Fibroblast of peridontal ligament (primary cell): Measurements from ENCODE around the gene GABRP.
"Not testable (repeated sequence)": the region's sequence is repeated elsewhere in the genome, so short reads cannot be mapped to it uniquely, and the experiment has no call there.

Experiments used
- DNase-seq: peaks from one replicate; pipeline ENCODE4 v3.0.0-alpha.2; 2010; ENCODE audit errors: extremely low read depth

The GABRP gene, protein sequence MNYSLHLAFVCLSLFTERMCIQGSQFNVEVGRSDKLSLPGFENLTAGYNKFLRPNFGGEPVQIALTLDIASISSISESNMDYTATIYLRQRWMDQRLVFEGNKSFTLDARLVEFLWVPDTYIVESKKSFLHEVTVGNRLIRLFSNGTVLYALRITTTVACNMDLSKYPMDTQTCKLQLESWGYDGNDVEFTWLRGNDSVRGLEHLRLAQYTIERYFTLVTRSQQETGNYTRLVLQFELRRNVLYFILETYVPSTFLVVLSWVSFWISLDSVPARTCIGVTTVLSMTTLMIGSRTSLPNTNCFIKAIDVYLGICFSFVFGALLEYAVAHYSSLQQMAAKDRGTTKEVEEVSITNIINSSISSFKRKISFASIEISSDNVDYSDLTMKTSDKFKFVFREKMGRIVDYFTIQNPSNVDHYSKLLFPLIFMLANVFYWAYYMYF

DNA sequence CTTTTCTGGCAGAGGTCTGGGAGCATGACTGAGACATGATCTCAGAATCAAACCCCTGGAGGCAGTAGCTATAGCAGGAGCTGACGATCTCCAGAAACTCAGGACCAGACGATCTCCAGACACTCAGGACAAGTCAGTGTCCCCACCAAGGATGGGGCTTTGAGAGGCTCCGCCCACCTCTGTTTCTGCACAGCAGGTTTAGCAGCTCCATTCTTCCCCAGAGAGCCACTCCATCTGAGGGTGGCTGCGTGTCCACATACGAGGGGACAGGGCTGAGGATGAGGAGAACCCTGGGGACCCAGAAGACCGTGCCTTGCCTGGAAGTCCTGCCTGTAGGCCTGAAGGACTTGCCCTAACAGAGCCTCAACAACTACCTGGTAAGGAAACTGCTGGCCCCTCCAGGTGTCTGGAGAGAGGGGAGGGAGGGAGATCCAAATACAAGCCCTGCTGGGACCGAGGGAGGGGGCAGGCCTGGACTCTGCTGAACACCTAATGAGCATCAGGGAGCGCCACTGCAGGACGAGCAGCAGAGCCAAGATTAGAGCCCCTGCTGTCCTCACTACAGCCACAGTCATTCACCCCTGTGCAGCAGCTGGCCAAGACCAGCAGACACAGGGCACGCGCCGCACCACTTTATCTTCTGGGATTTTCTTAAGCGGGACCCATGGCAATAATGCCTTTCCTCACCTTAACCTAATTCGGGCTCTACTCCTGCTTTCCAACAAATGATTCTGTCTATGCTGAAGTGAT lies at the start of gene GABRP:
Gene GABRP, plus strand, starts transcription at position 228 of the 750 bp plus-strand sequence. CDS start 4,891 bp downstream, outside the sequence.
- no peak for DNase-seq

DNA sequence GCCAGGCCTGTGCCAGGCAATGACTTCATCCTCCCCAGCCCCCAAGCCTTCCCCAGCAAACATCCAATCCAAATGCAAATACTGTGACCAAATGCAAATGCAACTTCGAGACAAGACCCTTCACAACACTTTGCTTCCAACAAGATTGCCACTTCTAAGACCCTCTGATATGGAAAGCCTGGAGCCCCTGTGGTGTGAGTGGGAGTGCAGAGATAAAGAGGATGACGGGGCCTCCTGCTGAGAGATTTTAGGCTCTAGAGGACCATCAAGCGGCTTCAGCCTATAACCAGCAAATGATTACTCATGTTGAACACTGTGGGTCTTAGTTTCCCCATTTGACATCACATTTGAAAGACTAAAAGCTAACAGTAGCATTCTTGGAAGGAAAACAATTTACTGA lies 46.6 kb upstream of the GABRP start:
- no peak for DNase-seq

DNA sequence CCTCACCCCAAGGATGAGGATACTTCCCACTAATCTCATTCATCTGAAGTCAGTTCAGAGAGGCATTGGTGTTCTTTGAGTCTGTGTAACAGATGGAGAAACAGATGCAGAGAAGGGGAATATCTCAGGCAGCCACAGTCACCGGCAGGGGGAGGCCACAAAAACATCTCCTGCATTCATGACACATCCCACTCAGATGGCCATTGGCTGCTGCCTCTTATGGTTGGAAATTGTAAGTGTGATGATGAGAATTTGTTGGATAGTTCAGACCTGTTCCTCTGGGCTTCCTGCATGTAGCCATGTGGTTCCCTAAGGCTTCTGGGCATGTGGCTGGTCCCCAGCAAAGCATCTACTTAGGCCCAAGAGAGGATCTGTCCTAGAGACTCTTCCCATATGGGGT lies 45.9 kb upstream of the GABRP start:
- DNase-seq: no peak

DNA sequence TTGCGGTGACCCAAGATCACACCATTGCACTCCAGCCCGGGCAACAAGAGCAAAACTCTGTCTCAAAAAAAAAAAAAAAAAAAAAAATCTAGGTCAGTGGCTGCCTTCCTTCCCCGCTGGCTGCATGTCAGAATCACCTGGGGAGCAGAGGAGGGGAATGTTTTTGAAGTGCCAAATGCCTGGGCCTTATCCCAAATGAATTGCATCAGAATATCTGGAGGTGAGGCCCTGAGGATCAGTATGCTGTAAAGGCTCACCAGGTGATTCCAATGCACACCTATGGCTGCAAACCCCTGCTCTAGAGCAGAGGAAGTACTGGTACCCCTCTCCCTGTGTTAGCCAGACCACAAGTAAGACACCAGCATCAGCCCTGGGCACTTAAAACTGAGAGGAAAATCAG lies 44.7 kb upstream of the GABRP start:
- no peak for DNase-seq

DNA sequence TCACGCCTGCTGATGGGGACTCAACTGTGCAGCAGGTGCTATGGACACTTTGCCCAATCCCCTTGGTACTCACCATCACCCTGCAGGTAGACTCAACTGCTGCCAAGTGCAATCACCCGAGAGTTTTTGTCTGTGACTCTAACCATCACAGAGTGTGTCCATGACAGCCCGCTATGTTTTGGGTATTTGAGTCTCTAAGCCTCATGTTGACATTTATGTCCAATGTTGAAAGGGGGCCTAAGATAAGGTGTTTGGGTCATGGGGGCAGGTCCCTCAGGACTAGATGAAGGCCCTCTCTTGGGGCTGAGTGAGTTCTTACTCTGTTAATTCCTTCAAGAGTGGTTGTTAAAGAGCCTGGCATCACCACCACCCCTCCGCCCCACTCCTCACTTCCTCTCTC lies 44.1 kb upstream of the GABRP start:
- DNase-seq: no peak

DNA sequence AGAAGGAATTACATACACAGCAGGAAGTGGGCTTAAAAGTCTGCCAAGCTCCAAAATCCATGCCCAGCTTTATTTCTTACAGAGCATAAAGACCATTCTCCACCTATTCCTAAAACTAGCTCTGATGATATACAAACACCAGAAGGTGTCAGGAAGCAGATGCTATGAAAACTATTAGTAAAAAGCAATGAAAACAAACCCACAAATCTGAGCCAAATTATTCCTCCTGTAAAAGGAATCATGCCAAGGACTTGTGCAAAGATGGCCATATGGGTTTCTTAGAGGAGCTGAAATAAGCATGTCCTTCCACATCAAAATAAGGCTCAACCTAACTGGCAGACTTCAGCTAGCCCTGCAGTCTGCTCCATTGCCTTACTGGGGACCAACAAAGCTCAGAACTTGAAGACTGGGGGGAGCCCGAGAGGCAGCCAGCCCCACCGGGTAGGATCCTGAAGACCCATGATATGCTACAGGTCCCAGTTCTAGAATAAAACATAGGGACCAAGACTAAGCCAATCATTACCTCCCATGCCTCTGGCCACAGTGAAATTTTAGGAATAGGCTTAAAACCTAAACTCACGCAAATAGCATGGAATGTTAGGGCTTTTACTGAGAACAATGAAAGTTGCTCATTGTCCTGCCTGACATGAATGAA lies 42.8 kb upstream of the GABRP start:
- no peak for DNase-seq

DNA sequence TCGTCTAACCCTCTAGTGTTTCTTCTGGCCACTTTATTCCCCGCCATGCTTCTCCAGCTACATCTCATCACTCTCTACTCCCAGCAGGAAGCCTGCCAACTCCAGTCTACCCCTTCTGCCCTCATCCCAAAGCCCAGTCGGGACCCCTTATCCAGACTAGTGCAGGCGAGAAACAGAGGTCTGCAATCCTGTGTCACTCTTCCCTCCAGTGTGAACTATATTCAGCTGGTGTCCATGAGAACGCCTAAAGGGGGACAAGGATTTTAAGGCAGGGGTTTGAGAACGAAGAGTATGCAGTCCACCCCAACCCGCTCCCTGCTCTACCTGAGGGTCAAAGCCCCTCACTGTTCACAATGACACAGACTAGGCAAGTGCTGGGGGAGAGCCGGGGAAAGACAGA lies 41.7 kb upstream of the GABRP start:
- no peak for DNase-seq

DNA sequence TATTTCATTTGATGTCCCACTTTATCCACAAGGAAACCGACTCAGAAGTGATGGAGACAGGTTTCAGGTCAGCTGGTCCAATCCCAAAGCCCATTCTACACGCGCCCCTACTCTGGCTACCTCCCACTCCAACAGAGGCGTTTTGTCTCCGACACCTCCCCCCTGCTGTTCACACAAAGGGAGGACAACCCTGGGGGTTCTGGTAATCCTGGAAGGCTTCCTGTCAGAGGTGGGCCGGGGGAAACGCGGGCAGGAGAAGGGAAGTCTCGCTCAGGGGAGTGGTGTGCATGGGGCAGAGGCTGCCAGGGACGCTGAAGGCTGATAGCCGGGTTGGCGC lies 39.7 kb upstream of the GABRP start:
- DNase-seq: no peak

DNA sequence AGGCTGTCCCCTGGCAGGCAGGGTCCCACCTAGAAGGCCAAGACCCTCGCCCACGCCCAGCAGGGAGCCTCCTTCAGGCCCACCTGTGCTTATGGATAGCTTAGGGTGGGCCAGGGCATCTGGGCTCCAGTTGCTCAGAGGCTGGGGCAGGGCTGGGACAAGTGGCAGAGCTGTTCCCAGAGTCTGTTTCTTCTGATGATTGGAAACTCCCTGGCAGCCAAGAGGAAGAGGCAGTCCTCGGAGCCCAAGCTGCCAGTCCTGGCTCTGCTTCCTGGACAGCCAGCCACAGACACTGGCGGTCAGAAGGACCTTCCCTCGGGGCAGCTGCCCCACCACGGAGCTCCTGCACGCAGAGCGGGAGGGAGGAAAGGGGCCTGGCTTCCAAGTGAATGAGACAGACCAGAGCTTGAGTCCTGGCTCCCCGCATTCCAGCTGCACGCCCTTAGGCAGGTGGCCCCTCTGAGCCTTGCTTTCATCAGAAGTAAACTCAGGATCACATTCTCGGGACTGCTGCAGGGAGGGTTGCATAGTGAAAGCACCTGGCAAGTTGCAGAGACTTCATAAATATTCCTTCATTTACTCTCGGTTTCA lies 37.9 kb upstream of the GABRP start:
- DNase-seq: no peak

DNA sequence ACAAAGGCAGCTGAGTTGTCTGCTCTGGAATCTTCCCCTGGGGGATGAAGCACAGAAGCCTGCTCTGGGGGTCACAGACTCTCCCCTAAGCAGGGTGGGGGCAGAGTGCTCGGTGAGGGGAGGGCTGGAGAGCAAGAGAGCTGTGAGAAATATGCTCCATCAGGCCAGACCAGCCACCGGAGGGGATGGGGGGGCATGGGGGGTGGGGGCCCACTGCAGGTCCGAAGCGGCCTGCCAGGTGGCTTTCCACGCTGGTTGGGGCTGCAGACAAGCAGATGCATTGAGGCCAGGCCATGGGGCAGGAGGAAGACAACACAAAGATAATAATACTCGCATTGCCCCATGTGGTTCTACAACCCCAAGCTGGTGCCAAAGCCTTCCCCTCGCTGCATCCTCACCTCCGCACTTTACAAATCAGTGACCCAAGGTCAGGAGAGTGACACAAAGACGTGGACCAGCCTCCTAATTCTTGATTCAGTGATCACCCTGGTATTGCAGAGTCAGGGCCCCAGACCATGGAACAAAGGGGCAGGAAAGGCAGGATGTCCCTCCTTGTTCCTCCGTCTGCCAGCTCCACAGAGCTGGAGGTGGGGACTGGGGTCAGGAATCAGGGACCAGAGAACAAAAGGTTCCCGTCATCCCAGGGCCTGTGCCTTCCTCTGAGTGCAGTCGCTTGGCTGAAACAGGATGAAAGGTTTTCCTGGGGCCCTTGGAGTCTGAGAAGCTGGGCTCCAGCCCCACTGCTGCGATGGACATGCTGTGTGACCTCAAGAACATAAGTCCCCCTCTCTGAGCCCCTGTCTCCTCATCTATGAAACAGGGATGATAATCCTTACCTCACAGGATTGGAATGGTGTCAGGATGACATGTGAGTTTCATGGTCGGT lies 37.2 kb upstream of the GABRP start:
- DNase-seq: no peak

DNA sequence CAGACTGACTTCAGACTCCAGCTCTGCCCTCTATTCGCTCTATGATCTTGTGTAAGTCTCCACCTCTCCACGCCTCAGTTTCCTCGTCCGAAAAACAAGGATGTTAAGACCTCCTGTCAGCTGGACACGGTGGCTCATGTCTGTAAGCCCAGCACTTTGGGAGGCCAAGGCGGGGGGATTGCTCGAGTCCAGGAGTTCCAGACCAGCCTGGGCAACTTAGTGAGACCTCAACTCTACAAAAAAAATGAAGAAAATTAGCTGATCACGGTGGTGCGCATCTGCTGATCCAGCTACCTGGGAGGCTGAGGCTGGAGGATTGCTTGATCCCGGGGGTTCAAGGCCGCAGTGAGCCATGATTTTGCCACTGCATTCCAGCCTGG lies 36.6 kb upstream of the GABRP start:
- DNase-seq: no peak

DNA sequence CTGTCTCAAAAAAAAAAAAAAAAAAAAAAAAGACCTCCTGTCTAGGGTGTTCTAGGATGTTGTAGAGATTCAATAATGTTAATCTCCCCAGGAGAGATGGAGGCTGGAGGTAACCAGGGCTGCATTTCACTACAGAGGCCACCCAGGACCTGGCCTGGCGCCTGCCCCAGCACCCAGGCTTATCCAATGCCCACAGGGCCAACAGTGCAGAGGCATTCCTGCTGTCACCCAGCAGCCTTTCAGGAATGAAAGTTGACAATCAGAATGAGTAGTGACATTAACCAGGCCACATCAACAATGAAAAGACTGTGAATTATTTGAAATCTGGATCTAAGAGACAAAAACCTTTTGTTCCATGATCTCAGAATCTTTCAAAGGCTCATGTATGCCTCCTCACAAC lies 36.2 kb upstream of the GABRP start:
- DNase-seq: no peak

DNA sequence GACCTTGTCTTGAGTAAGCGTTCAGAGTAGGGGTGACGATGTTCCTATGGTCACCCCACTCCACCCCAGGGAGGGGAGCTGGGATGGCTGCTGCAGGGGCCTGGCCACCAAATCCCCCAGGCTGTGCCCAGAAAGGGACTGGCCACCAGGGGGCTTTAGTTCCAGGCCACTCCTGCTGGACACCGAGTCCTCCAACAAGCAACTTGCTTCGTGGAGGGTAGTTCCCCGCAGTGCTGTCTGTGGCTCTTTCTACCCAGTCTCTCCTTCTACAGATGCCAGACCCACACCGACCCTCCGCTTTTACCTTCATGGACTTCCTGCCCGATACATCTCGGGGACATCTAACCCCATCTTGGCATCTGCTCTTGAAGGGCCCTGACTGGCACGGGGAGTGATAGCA lies 35.7 kb upstream of the GABRP start:
- DNase-seq: no peak

DNA sequence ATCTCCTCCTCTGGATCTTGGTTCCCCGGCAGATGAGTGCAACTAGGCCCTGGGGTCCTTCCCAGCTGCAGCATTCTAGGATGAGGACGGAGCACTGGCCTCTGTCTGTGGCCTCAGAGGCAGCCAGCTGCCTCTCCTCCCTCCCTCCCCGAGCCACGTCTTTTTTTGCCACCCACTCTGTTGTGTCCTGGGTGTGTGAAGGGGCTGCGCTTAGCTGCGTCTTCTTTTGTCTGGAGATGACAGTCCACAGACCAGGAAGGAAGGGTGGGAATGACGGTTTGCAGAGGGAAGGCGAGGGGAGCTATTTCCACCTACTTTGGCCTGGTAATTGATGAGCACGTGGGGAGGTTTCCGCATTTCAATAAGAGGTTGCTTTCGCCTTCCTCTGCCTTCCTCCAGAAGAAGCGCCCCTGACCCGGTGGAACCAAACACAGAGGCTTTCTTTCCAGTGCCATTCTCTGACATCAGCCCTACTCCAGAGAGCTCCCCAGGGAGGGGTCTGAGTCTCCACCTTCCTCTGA lies 34.5 kb upstream of the GABRP start:
- no peak for DNase-seq

DNA sequence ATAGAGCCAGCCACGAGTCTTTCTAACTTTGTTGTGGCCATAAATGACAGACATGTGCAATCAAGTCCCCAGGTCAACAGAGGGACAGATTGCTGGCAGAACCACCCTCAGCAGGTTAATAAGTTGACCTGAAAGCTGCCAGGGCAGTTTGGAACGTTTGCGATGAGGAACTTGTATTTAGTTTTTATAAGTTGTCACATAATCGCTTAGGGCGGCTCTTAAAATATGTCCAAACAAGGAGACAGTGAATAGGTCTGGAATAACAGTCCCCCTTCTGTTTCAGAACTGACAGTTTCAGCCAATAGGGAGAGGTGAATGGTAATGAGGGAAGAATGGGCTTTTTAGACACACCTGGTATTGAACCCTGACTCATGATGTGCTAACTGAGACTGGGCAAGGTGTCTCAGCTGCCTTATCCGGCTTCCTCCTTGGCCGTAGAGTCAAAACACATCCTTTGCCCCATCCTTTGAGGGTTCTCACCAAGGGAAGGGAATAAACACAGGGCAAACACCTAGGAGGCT lies 33.6 kb upstream of the GABRP start:
- no peak for DNase-seq

DNA sequence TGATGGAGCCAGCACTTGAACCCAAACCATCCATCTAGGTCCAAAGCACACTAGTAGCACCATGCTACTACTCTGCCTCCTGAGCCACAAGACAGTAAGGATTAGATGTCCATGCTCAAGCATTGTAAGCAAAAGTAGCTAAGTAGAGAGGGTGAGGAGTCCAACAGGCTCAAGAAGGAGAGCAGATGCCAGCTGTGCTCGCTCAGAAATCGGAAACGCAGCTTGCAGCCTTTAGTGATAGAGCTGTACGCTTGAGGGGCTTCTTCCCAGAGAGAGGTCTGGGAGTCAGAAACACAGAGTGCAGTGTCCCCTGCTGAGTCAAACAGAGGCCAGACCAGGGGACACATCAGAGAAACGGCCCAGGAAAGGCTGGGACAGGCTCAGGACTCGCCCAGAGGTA lies 32.7 kb upstream of the GABRP start:
- DNase-seq: no peak

DNA sequence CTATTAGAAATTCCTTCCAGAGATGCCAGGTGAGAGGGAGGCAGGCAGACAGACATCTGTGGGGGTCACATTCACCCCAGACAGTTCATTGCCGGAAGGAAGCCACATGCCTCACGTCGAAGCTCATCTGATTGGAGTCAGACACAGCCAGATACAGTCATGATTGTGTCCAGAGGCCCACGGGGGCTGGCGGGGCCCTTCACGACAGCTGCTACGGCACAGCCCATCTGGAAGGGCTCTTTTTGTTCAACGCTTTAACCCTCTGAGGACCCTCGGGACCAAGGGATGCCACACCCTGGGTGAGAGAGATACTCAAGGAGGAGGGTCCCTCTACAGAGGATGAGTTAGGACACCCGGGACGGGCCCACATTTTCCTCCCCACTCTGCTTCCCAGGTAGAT lies 31.9 kb upstream of the GABRP start:
- no peak for DNase-seq

DNA sequence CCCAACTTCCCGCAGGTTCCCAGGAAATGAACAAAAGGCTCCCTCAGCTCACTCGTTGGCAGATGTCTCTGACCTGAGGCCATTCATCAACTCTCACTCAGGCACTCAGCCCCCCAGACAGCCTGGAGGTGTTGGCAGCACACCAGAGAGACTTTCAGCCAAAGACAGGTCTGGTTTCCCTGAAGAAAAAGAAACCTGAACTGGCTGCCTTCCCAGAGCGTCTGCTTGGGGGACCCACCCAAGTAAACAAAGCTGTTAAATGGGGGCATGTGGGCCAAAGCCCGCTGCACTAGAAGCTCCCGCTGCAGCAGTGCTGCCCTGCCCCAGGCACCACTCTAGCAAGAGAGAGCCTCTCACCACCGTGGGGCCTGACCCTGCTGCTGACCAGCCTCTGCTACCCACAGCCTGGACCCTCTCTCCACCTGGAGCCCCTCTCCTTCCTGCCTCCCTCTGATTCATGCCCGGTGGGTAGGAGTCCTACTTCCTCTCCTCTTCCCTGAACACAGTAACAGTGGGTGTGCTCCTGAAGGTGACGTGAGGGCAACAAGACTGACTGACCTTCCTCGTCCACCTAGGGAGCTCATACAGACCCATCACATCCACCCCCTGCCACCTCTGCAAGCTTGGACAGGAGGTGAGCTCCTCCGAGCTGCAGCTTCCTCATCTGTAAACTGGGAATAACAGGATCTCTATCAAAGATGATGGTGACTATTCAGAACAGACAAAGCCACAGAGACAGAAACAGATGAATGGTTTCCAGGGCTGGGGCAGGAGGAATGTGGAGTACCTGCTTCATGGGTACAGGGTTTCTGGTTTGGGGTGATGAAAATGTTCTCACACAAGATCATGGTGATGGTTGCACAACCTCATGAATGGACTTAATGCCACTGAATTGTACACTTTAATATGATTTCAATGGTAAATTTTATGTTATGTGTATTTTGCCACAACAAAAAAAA lies 31.0 kb upstream of the GABRP start:
- DNase-seq: no peak

DNA sequence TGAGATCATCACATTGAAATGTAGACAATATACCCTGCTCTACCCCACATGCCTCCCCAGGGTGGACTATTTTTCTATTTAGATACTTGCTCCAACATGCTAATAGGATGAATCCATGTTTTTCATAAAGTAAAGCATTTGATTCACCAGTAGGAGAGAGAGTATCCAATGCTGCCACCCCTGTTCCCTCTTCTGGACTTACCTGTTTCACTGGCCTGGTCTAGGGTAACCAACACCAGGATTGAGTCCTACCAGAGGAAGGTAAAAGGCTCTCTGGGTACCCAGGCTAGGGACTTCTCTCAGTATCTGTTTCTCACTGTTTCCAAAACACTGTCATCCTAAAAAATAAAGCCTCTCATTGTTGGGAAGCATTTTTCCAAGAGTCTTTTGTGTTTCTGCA lies 30.2 kb upstream of the GABRP start:
- no peak for DNase-seq

DNA sequence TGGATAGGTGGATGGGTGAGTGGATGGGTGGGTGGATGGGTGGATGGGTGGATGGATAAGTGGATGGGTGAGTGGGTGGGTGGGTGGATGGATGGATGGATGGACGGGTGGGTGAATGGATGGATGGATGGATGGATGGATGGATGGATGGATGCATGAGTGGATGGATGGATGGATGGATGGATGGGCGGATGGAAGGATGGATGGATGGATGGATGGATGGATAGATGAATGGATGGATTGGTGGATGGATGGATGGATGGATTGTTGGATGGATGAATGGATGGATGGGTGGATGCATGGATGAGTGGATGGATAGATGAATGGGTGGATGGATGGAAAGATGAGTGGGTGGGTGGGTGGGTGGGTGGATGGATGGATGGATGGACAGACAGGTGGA lies 29.0 kb upstream of the GABRP start:
- not testable (repeated sequence) for DNase-seq
